OCI-LY1 (cell line): ENCODE results near the gene MYO18B.

Experiments used
- EZH2 ChIP-seq: fragments of 200-600 bp; sonication (generic), shearing (Covaris generic); IDR thresholded peaks from 2 replicates; pipeline ENCODE4 v1.8.0; 2017; ENCODE audit warnings: borderline replicate concordance, mixed run types, mild to moderate bottlenecking, antibody characterized with exemption, low read length, moderate library complexity, mixed read lengths
- TF ChIP-seq, protein P1 (sequence below): fragments of 200-600 bp; sonication (generic), shearing (Covaris generic); IDR thresholded peaks from 2 replicates; pipeline ENCODE4 v1.5.1; 2017; ENCODE audit warnings: mild to moderate bottlenecking, antibody characterized with exemption, low read length, moderate library complexity, mixed read lengths

DNA sequence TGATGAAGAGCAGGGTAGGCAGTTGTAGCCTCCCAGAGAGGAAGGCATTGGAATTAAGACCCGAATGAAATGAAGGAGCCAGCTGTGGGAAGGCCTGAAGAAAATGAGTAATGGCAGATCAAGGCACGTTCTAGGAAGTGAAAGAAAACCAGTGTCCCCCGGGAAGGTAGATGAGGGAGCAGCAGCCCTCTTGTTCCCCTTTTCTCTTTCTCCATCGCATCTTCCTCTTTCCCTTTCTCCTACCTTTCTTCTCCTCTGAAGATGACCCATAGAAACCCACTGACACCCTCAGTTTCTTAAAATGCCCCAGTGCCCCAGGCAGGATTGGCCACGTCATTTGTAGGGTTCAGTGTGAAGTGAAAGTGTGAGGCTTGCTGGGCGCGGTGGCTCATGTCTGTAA lies 254.7 kb downstream of the MYO18B start:
- TF ChIP-seq, protein P1, sequence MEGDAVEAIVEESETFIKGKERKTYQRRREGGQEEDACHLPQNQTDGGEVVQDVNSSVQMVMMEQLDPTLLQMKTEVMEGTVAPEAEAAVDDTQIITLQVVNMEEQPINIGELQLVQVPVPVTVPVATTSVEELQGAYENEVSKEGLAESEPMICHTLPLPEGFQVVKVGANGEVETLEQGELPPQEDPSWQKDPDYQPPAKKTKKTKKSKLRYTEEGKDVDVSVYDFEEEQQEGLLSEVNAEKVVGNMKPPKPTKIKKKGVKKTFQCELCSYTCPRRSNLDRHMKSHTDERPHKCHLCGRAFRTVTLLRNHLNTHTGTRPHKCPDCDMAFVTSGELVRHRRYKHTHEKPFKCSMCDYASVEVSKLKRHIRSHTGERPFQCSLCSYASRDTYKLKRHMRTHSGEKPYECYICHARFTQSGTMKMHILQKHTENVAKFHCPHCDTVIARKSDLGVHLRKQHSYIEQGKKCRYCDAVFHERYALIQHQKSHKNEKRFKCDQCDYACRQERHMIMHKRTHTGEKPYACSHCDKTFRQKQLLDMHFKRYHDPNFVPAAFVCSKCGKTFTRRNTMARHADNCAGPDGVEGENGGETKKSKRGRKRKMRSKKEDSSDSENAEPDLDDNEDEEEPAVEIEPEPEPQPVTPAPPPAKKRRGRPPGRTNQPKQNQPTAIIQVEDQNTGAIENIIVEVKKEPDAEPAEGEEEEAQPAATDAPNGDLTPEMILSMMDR = no peak
- TF ChIP-seq EZH2 = no peak
